ENCODE measurements around the gene PTPN14.
"Not testable (repeated sequence)": the region's sequence is repeated elsewhere in the genome, so short reads cannot be mapped to it uniquely, and the experiment has no call there.

PTPN14 gene

DNA sequence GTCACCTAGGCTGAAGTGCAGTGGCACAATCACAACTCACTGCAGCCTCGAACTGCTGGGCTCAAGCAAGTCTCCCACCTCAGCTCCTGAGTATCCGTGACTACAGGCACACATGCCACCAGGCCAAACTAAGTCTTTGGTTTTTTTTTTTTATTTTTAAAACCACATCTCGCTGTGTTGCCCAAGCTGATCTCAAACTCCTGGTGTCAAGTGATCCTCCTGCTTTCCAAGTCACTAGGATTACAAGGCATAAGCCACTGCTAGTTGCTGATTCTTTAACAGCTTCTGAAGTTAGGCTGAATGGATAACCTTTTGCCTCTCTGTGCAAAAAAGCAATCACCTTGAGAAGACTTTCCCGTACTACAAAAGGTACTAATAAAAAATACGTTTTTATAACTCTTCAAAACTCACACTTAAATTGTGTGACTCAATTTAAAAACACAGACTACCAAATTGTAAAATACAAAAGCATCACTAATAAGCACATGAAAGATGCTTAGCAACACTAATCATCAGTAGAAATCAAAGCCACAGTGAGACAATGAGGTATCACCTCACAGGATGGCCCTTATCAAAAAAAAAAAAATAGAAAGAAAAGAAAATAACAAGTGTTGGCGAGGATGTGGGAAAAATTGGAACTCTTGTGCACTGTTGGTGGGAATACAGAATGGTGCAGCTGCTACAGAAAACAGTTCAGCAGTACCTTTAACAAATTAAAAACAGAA is 40.3 kb downstream of the PTPN14 start:
- DNase-seq (ENCODE audit: low read depth) = no peak

DNA sequence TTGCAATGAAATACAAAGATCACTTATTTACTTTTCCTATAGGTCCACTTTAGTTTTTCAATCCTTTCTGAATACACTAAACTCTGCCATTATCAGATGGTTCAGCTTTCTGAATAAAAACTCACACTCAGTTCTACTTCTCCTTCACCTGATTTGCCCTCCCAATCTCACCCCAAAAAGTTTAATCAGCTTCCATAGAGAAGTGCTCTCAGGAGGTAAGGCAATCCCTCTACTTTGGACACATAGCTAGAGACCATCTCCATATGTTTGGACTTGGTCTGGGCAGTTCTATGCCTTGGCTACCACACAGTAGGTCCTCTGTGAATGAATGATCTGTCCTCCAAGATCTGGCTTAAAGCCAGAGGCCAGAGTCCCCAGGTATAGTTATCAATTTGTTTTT is 40.9 kb downstream of the PTPN14 start:
- no peak for DNase-seq (ENCODE audit: low read depth)

DNA sequence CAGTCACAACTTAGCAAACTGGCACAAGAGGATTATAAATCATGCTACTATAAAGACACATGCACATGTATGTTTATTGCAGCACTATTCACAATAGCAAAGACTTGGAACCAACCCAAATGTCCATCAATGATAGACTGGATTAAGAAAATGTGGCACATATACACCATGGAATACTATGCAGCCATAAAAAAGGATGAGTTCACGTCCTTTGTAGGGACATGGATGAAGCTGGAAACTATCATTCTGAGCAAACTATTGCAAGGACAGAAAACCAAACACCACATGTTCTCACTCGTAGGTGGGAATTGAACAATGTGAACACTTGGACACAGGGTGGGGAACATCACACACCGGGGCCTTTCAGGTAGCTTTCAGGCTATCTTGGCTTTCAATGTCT is 41.8 kb downstream of the PTPN14 start:
- DNase-seq (ENCODE audit: low read depth) = not testable (repeated sequence)

DNA sequence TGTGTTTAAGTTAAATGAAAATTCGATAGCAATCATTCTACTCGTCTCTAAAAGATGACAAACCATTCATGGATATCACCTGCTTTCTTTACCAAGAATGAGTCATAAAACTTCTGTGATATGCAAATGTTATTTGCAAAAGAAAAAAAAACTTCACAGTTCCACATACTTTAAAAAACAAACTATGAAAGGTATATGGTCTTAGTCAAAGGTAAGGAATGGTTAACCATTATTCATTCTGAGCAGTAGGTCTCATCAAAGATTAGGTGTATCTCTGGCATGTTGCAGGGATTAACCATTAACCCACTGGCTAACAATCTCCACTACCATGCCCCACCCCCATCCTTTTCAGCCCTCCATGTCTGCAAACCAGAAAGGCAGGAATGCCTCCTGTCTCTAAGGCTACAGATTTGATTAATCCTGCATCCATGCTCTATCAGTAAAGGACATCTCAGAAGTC is 44.4 kb downstream of the PTPN14 start:
- no peak for DNase-seq (ENCODE audit: low read depth)

DNA sequence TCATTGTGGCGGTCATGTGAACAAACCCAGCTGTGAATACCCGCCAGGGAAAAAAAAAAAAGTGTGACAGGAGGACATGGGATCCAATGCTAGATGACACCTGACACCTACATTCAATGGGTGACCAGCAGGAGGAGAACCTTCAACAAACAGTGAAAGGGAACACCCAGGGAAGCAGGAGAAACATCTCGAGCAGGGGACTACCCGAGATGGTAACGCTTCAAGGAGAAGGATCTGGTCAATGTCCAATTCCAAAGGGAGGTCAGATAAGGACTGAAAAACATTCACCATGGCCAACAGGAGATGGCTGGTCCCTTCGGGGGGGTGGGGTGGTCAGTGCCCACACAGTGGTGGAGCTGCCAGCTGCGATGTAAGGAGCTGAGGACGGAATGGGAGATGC is 46.3 kb downstream of the PTPN14 start:
- DNase-seq (ENCODE audit: low read depth) = no peak

DNA sequence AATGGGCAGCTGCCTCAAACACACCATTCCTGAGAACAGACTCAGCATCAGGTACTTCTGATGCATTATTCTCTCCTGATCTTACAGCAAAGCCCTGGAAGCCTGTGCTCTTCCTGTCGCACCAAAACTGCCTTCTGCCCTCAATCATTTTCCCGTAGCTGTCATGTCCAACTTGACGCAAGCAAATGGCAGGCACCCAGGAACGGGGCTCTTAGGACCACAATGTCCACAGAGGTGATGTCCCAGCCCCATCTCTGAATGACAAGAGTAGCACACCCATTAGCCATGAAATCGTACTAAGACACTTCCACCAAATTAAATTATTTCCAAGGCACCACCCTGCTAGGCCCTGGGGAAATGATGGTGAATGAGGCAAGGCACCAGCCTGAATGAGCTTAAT is 47.1 kb downstream of the PTPN14 start:
- DNase-seq (ENCODE audit: low read depth) = no peak

DNA sequence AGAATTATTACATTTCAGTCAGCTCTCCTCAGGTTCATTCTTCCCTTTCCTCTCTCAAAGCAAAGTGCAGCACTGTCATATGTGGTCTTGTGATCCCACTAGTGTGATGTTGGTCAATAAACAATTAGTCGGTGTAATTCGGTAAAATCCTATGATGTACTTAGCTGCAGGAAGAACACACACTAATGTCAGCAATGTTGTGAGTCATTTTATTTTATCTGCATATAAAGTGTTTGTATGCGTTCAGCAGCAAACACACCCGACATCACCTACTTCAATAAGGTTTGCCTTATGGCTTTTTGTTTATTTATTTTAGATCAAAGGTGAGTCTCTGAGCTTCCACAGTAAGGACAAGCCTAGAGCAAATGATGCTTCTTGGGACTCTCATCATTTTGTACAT is 47.8 kb downstream of the PTPN14 start:
- DNase-seq (ENCODE audit: low read depth) = no peak

DNA sequence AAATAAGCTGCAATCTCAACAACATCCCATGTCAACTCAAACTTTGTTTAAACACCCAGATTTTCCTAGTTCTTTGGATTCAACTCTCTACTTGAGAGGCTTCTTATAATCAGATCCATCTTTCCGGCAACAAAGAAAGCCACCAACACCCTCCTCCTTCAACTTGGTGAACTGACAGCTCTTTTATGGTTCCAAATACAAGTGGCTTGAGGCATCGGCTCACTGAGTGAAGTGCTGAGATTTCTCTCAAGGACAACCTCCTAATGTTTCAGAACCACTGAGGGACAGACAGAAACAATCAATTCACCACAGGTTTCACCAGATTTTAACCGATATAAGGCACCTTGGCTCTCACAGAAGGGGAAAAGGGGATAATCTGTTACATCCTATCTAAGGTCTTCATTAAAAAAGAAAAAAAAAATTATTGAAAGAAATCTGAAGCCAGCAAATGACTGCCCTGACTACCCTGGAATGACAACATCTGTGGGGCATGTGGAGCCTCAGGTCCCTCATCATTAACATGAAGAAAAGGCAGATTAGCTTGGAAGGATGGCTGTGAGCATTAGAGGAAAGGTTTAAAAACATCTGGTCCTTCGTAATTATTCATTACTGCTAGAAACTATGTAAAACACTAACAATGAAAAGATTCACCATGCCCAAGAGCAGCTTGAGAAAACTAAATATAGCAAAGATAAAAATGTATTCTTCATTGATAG is 50.9 kb downstream of the PTPN14 start:
- DNase-seq (ENCODE audit: low read depth) = no peak

DNA sequence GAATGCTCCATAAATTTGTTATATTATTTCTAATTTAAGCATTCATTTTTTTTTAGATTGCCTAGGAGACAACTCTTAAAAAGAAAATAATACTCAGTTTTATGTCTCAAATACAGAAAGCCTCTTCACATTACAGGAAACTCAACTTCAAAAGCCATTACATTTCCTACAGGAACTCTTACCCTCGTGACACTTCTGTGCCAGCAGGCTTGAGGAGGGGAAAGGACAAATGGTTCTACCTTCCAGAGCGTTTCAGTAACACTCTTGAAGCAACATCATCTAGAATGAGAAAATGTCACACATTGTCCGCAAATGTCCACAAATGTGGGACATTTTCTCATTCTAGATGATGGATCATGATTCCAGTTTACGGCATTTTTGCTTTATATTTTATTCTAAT is 51.7 kb downstream of the PTPN14 start:
- no peak for DNase-seq (ENCODE audit: low read depth)

DNA sequence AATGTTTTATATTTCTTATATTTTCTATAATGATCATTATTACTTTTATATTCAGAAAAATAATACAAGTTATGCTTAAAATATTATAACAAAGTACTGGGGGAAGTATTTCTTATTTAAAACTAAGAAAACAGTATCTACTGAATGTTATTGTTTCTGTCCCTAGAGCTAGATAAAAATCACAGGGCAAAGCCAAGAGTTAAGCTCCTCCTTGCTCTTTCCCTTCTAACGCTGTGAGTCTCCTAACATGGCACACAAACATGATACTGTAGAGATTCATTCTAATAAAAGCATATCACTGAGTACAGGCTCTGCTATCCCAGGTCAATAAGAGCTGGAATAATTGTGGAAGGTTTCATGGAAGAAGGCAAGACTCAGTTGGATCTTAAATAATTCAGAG is 53.4 kb downstream of the PTPN14 start:
- no peak for DNase-seq (ENCODE audit: low read depth)

DNA sequence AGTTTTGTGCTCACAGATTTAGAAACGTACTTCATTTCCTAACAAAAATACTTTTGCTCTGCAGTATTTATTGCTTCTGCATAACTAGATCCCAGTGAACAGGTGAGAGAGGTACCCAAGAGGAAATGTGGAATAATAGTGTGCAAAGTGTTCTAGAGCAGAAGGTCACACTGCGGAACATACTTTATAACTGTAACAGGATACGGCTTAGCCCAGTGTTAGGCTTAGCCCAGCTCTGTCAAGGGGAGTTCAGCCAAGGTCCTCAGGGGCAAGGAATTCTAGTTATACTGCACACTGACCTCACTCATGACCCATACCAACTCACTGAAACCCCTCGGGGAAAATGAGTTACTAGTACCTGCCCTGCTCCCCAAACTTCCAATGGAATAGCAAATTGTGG is 55.3 kb downstream of the PTPN14 start:
- no peak for DNase-seq (ENCODE audit: low read depth)

DNA sequence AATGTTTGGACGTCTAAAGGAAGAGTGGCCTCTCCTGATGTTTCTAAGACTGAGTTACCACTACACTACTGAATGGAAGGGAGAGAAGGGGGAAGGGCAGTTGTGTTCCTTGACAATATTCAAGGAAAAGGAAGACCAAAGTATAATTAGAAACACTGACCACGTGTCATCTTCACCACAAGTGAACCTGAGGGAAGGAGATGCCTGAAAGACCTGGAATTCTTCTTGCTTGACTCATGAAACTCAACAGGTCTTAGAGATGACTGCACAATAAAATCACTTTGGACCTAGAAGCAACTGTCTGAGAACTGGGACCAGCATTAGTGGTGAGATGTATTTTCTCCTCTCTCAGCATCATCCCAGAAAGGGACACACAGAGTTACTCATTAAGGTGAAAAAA is 56.7 kb downstream of the PTPN14 start:
- DNase-seq (ENCODE audit: low read depth) = no peak

DNA sequence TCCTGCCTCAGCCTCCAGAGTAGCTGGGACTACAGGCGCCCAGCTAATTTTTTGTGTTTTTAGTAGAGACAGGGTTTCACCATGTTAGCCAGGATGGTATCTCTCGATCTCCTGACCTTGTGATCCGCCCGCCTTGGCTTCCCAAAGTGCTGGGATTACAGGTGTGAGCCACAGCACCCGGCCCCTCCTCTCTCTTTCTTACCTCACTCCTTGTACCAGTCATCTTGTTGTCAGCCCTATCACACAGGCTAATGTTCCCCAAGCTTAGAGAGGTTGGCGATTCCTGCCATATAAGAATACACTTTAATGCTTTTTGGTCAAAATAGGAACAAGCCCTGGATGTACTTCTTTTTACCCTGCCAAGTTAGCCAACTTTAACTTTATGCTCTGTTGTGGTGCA is 57.2 kb downstream of the PTPN14 start:
- DNase-seq (ENCODE audit: low read depth) = not testable (repeated sequence)

DNA sequence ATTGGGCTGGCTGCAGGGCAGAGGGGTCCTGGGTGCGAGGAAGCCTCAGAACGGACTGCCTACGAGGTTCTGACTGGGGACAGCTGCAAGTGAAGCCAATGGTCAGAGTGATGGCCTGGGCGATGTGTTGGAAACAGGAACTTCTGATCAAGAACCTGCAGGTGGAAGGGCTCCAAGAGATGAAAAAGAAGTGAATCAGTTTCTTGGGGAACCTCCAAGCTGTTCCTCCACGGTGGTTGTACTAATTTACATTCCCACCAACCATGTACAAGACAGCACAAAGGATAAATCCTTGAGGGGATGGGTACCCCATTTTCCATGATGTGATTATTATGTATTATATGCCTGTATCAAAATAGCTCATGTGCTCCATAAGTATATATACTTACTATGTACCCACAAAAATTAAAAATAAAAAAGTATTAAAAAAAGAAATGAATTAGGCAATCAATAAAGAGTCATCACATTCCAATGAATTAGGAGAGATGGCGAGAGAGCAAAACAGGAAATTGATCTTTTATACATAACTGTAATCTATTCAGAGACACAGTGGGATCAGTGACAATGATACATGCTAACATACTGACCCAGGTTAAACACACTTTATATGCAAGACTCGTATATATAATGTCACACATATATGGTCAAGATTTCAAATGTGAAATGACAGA is 58.1 kb downstream of the PTPN14 start:
- no peak for DNase-seq (ENCODE audit: low read depth)

DNA sequence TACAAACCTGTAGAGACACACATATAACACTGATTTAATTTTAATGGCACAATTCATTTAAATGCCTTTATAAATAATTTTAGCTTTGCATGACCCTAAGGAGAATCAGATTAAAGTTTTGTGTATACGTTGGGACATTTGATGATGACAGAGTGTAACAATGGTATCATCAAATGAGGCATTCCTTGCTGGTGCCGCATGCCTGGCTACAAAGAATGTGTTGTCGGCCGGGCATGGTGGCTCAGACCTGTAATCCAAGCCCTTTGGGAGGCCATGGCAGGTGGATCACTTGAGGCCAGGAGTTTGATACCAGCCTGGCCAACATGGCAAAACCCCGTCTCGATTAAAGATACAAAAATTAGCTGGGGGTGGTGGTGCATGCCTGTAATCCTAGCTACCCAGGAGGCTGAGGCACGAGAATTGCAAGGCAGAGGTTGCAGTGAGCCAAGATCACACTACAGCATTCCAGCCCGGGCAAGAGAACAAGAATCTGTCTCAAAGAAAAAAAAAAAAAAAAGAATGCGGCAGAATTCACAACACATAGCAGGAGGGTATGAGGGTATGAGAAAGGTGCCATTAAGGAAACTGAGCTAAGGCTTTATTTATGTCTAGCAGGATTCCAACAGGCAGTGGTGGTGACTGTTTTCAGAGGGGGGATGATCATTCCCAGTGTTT is 58.9 kb downstream of the PTPN14 start:
- no peak for DNase-seq (ENCODE audit: low read depth)

DNA sequence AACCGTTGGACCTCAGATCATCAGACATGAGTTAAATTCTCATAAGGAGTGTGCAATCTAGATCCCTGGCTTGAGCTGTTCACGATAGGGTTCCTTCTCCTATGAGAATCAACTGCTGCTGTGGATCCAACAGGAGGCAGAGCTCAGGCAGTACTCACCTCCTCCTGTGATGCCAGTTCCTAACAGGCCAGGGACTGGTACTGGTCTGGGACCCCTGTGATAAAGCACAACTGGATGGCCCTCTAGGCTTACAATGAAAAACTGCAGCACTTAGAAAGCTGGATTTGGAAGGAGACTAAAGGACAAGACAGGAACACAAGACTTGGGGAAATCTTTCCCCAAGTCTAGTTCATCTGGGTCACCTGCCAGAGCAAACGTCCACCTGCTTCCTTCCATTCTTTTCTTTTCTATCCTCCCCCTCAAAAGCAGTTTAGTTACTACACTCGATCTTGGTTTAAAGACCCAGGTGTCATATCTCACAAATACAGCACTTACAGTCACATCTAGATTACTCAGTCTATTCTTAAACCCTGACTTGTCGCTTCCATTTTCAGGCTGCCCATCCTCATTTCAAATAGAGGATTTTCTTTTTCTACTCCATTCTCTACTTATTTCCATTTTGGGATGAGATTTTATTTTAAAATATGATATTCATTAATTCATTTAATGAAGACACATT is 59.8 kb downstream of the PTPN14 start:
- DNase-seq (ENCODE audit: low read depth) = no peak

DNA sequence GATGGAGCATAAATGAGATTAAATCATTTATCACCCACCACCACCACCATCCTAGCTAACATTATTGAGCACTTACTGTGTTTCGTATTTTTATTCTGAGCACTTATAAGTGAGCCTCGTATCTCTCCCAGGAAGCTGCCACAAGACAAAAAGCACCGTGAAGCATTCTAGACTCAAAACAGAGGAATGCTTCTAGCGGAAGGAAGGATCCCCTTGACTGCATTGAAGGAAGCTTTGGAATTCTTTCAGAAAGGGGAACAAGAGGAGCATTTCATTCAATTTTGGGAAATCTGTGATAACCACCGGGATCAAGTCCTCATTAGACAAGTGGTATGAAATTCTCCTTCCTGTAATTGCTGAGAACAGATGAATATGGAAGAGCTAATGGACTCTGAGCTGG is 66.3 kb downstream of the PTPN14 start:
- DNase-seq (ENCODE audit: low read depth) = no peak

DNA sequence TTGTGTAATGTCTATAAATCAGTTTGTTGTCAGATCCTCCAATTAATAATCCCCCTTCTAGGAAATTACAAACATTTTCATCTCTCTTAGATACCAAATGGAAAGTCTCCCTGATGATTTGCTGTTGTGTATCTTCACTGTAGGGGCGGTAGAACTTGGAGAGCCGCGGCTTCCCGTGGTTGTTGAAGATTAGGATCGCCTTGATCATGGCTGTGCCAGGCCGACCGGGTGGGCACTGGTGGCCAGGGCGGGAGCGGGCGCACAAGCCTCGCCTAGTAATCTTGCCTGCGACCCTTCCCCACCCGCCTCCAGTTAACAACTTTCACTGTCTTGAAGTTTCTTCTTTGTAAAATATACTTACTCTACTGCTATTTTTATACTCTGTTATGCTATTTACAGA is 68.2 kb downstream of the PTPN14 start:
- not testable (repeated sequence) for DNase-seq (ENCODE audit: low read depth)

DNA sequence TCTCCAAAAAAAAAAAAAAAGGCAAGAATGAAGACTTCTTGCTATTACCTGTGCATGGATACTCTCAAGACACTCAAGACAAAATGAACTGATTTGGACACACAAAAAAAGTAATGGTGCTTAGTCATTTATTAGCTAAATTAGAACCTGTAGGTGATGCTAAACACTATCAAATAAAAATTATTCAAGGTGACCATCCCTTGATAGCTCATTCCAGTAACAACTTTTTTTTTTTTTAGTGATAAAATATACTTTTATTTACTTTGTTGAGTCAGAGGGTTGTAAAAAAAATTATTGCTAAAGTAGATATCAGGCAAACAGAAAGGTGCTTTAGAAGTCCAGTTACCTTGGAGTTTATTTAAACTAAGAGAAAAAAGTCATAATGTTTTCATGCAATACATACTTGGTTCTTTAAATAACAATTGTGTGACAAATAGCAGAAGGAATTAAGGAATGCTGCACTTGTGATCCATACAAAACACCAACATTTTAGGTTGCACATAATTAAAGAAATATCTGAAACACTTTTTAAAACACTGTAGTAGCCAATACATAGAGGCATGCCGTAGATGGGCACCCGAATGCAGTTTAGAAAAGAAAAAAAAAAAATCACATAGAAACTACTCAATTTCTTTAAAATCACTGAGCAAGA is 69.3 kb downstream of the PTPN14 start:
- DNase-seq (ENCODE audit: low read depth) = not testable (repeated sequence)

DNA sequence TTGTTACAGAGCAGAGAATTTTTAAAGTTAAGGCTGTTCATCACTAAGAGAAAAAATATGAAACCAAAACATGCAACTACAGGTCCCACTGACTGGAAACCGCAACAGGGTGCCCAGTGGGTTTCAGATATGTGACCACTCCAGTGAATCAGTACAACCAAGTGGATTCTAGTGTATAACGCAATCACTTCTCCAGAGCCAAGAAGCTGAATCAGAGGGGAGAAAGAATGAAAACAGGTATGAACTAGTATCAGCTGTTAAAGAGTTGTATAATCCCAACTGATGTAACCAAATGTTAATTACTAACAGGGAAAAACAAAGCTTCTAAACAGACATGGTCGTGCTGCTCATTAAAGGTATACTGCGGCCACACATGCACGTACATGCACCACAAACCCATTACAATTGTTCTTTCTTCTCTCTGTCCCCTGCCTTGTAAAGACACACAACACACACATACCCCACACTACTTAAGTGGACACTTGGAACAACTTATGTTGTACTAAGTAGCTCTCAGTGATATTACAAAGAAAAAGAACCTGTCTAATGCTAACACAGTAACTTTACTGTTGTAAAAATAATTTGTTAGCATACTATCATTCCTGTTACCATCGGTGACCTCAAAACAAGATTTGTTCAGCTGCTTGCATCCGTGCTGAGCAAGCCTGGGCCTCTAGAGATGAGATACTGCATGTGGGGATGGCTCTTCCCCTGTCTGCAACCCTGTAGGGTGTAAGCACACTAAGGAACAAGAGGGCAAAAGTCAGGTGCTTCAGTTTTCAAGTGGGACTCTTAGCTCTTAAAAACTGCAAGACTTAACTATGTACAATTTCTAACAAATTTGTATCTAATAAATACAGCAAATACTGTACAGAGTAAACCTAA is 74.2 kb downstream of the PTPN14 start:
- DNase-seq (ENCODE audit: low read depth) = no peak

All from T follicular helper cell (primary cell).